H1 (cell line): ENCODE results near the gene PTPRD. TPM values are rescaled to one million over a fixed set of nuclear protein-coding genes. Genes with fewer than 3 reads are reported as not detected.

Source experiments
- CBX8 ChIP-seq: fragments of 300-800, 300-1000 bp; sonication (generic); IDR thresholded peaks from 2 replicates; pipeline ENCODE4 v1.7.1; 2016; ENCODE audit warnings: low read depth, low read length, borderline replicate concordance
- EGR1 ChIP-seq: IDR thresholded peaks from 2 replicates; pipeline ENCODE4 v1.6.1; 2011; ENCODE audit warnings: low read depth, low read length, borderline replicate concordance
- HDAC6 ChIP-seq: IDR thresholded peaks from one replicate; pipeline ENCODE4 v1.7.1; 2012; ENCODE audit warnings: low read depth, mild to moderate bottlenecking, inconsistent platforms, low read length, moderate library complexity
- JUN ChIP-seq: IDR thresholded peaks from 2 replicates; pipeline ENCODE4 v1.6.1; 2011; ENCODE audit warnings: low read depth, mild to moderate bottlenecking, improper control_type of control experiment, low read length
- KDM1A ChIP-seq: fragments of 200-600, 300-600 bp; sonication (generic); IDR thresholded peaks from 2 replicates; pipeline ENCODE4 v1.7.1; 2016; ENCODE audit warnings: mild to moderate bottlenecking, low read length, borderline replicate concordance
- KDM4A ChIP-seq: IDR thresholded peaks from one replicate; pipeline ENCODE4 v1.7.1; 2012; ENCODE audit warnings: low read depth, mild to moderate bottlenecking, moderate library complexity, low read length, inconsistent platforms; ENCODE audit not compliant: severe bottlenecking
- KDM5A ChIP-seq: fragments of 200-600 bp; IDR thresholded peaks from 2 replicates; pipeline ENCODE4 v1.7.1; 2012; ENCODE audit warnings: mild to moderate bottlenecking, low read length, inconsistent platforms, mixed read lengths
- POLR2A ChIP-seq, 2 experiments: IDR thresholded peaks; 1 replicate in 1 of 2; 2 replicates in 1 of 2; pipeline ENCODE4 v1.6.1; 2011; ENCODE audit warnings: low read depth in 2 of 2, low read length in 2 of 2, mild to moderate bottlenecking in 2 of 2; ENCODE audit errors: control extremely low read depth in 1 of 2
- RAD21 ChIP-seq, 2 experiments: IDR thresholded peaks in 1 of 2; conservative IDR thresholded peaks in 1 of 2; 2 replicates each; pipeline ENCODE4 v1.6.1; 2011; ENCODE audit warnings: low read depth in 2 of 2, low read length in 2 of 2, improper control_type of control experiment in 1 of 2, inconsistent platforms in 1 of 2, mild to moderate bottlenecking in 1 of 2, moderate library complexity in 1 of 2
- RBBP5 ChIP-seq: IDR thresholded peaks from 2 replicates; pipeline ENCODE4 v1.7.1; 2012; ENCODE audit warnings: low read depth, mild to moderate bottlenecking, inconsistent platforms, low read length, moderate library complexity, borderline replicate concordance
- SP2 ChIP-seq: IDR thresholded peaks from 2 replicates; pipeline ENCODE4 v1.6.1; 2012; ENCODE audit warnings: mild to moderate bottlenecking, low read length, inconsistent platforms
- SUZ12 ChIP-seq: fragments of 200-600 bp; sonication (generic); IDR thresholded peaks from 2 replicates; pipeline ENCODE4 v1.6.1; 2012; ENCODE audit warnings: mild to moderate bottlenecking, inconsistent platforms, low read length, moderate library complexity, mixed read lengths
- TEAD4 ChIP-seq: IDR thresholded peaks from 2 replicates; pipeline ENCODE4 v1.6.1; 2012; ENCODE audit warnings: low read depth, low read length, inconsistent platforms, mixed read lengths
- YY1 ChIP-seq: IDR thresholded peaks from 2 replicates; pipeline ENCODE4 v1.6.1; 2011; ENCODE audit warnings: low read depth, mild to moderate bottlenecking, low read length
- polyA plus RNA-seq, 7 experiments: library from polyadenylated mRNA; depleted of rRNA in 3 of 7; stranded (reverse) in 5 of 7; unstranded in 2 of 7; fragments of >200 nt in 5 of 7; fragments of 200-250 nt in 2 of 7; gene quantifications; 1 replicate in 5 of 7; 2 replicates in 1 of 7; 4 replicates in 1 of 7; pipeline versions ENCODE4 v1.2.1 to v1.2.3, GENCODE V29; 2011 to 2013; ENCODE audit warnings: missing spikeins in 2 of 7, mixed read lengths in 2 of 7
- total RNA-seq: library from RNA; stranded (reverse); fragmentation: NEBNext Ultra II Directional; extraction: Animal tissue kit (Norgen Biotek cat#: 25700); gene quantifications from 2 replicates; pipeline ENCODE4 v1.2.1, GENCODE V29; 2021
- TF ChIP-seq, protein P1 (sequence below): IDR thresholded peaks from 2 replicates; pipeline ENCODE4 v1.6.1; 2012; ENCODE audit warnings: inconsistent platforms
- TF ChIP-seq, protein P2 (sequence below): IDR thresholded peaks from 2 replicates; pipeline ENCODE4 v1.6.1; 2011; ENCODE audit warnings: low read length, improper control_type of control experiment
- TF ChIP-seq, protein P3 (sequence below), 3 experiments: IDR thresholded peaks; 1 replicate in 2 of 3; 2 replicates in 1 of 3; pipeline versions ENCODE4 v1.5.1 to v1.6.1; 2011; ENCODE audit warnings: low read length in 3 of 3, mild to moderate bottlenecking in 3 of 3, inconsistent platforms in 2 of 3, low read depth in 1 of 3, moderate library complexity in 1 of 3; ENCODE audit not compliant: insufficient read depth in 1 of 3; ENCODE audit errors: control extremely low read depth in 1 of 3

PTPRD gene
- total and polyA plus RNA-seq, 2 of the 8 experiments (the other 6 are each of a cell fraction or from before 2014, with no cell fraction given) = 17.2 to 77.0 TPM

DNA sequence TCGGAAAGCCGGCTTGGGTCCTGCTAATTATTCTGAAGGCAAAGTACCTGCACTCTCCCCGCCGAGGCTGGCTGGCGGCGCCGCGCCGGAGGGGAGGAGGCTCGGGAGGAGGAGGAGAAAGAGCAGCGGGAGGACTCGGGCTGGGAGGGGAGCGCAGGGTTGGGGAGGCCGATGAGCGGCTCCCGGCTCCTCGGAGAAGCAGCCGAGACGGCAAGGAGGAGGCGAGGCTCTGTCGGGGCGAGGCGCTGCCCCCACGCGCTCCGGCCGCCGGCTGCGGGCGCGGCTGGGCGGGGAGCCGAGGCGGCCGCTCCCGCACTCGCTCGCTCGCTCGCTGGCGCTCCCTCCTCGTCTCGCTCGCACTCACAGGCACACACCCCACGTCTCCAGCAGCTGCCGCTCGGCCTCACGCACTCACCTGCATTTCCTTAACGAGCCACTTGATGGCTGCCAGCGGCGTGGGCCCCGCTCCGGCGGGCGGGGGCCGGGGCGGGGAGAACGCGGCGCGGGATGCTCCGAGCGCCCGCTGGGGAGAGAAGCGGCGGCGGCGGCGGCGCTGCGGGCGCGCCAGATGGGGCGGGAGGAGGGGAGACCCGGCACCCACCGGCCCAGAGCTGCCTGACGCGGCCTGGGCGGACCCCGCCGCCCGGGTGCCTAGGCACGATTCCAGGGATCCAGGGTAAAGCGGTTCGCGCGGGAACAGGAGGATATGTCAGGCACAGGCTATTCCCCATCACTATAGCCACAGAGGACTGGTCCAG lies at the start of gene PTPRD (continued):
- TF ChIP-seq, protein P1, sequence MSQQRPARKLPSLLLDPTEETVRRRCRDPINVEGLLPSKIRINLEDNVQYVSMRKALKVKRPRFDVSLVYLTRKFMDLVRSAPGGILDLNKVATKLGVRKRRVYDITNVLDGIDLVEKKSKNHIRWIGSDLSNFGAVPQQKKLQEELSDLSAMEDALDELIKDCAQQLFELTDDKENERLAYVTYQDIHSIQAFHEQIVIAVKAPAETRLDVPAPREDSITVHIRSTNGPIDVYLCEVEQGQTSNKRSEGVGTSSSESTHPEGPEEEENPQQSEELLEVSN = 0 out of 2 replicates have a peak, but pooled peaks have one; percentile 17
- TF ChIP-seq, protein P2, sequence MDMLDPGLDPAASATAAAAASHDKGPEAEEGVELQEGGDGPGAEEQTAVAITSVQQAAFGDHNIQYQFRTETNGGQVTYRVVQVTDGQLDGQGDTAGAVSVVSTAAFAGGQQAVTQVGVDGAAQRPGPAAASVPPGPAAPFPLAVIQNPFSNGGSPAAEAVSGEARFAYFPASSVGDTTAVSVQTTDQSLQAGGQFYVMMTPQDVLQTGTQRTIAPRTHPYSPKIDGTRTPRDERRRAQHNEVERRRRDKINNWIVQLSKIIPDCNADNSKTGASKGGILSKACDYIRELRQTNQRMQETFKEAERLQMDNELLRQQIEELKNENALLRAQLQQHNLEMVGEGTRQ = no peak
- TF ChIP-seq SP2 = no peak
- TF ChIP-seq POLR2A (IDR thresholded peaks at IDR 0.05; ENCODE audit: control extremely low read depth in 1 of 2, low read depth in 2 of 2, low read length in 2 of 2) = 0 out of 3 replicates have a peak, but pooled peaks of 1 of the 2 experiments have one; percentile 52
- TF ChIP-seq TEAD4 = no peak
- TF ChIP-seq RBBP5 = peak; percentile 95
- peak; percentile 26 to 55; a peak in 3 of 4 replicates for TF ChIP-seq RAD21 (IDR thresholded peaks at IDR 0.05 in 1 of 2, conservative IDR thresholded peaks at IDR 0.05 in 1 of 2; ENCODE audit: low read depth in 2 of 2, low read length in 2 of 2)
- TF ChIP-seq, protein P3, sequence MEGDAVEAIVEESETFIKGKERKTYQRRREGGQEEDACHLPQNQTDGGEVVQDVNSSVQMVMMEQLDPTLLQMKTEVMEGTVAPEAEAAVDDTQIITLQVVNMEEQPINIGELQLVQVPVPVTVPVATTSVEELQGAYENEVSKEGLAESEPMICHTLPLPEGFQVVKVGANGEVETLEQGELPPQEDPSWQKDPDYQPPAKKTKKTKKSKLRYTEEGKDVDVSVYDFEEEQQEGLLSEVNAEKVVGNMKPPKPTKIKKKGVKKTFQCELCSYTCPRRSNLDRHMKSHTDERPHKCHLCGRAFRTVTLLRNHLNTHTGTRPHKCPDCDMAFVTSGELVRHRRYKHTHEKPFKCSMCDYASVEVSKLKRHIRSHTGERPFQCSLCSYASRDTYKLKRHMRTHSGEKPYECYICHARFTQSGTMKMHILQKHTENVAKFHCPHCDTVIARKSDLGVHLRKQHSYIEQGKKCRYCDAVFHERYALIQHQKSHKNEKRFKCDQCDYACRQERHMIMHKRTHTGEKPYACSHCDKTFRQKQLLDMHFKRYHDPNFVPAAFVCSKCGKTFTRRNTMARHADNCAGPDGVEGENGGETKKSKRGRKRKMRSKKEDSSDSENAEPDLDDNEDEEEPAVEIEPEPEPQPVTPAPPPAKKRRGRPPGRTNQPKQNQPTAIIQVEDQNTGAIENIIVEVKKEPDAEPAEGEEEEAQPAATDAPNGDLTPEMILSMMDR (IDR thresholded peaks at IDR 0.05; ENCODE audit: control extremely low read depth in 1 of 3, insufficient read depth in 1 of 3, low read depth in 1 of 3, low read length in 3 of 3) = peak; percentile 34 to 56 (median 51)
- no peak for TF ChIP-seq CBX8
- TF ChIP-seq HDAC6 = no peak
- no peak for TF ChIP-seq YY1
- peak; percentile 85 for TF ChIP-seq KDM4A
- peak; percentile 44; the same call in 1 of the 2 replicates for TF ChIP-seq KDM1A
- TF ChIP-seq SUZ12 = peak; percentile 66; the same call in 1 of the 2 replicates
- TF ChIP-seq JUN = no peak
- no peak for TF ChIP-seq KDM5A
- no peak for TF ChIP-seq EGR1
